MG63 (cell line): ENCODE results near the gene AOAH. TPM values are rescaled to one million over a fixed set of nuclear protein-coding genes. Genes with fewer than 3 reads are reported as not detected.

ENCODE experiments used
- DNase-seq: peaks from one replicate; pipeline ENCODE4 v3.0.0-alpha.2; 2020
- H3K27me3 ChIP-seq: fragments of 250-450 bp; sonication (Bioruptor Pico); 2 replicates; pipeline ENCODE4 v1.5.1; 2020; ENCODE audit warnings: mild to moderate bottlenecking, moderate library complexity
- H3K36me3 ChIP-seq: fragments of 250-450 bp; sonication (Bioruptor Pico); 2 replicates; pipeline ENCODE4 v1.5.1; 2020; ENCODE audit warnings: mild to moderate bottlenecking, moderate library complexity
- H3K4me3 ChIP-seq: fragments of 250-450 bp; sonication (Bioruptor Pico); 2 replicates; pipeline ENCODE4 v1.5.1; 2020; ENCODE audit warnings: mild to moderate bottlenecking, moderate library complexity
- H3K9me3 ChIP-seq: fragments of 250-450 bp; sonication (Bioruptor Pico); 2 replicates; pipeline ENCODE4 v1.5.1; 2020; ENCODE audit warnings: mild to moderate bottlenecking, moderate library complexity
- total RNA-seq: library from RNA; depleted of rRNA; stranded (reverse); fragments of >200 nt; shearing (Covaris generic); gene quantifications from 2 replicates; pipeline ENCODE4 v1.2.3, GENCODE V29; 2014; ENCODE audit warnings: low replicate concordance

Gene AOAH
- total RNA-seq, 1 experiment from 2014 or later, result not detected

GRCh38 chr7:36633377-36633776 lies 90.9 kb downstream of the AOAH start:
- H3K36me3 ChIP-seq, result no peaks in the 10 kb centered on the region
- H3K4me3 ChIP-seq, result no peak overlapping the region
- no peak for DNase-seq
- H3K27me3 ChIP-seq, result no peaks in the 10 kb centered on the region
- H3K9me3 ChIP-seq, result no peaks in the 10 kb centered on the region

GRCh38 chr7:36630112-36630650 lies 94.1 kb downstream of the AOAH start:
- Histone ChIP-seq H3K9me3 (no peaks in the 10 kb centered on the region), H3K27me3 (no peaks in the 10 kb centered on the region), H3K36me3 (no peaks in the 10 kb centered on the region), H3K4me3 (no peak overlapping the region)
- no peak for DNase-seq

- H3K4me3 ChIP-seq, result no peak overlapping the region
- no peaks in the 10 kb centered on the region for H3K36me3 ChIP-seq
- H3K9me3 ChIP-seq, result no peaks in the 10 kb centered on the region
- no peaks in the 10 kb centered on the region for H3K27me3 ChIP-seq
- no peak for DNase-seq
Observed at GRCh38 chr7:36629351-36629750, 94.9 kb downstream of the AOAH start.

GRCh38 chr7:36627836-36628235 lies 96.5 kb downstream of the AOAH start:
- H3K36me3 ChIP-seq, result no peaks in the 10 kb centered on the region
- no peaks in the 10 kb centered on the region for H3K27me3 ChIP-seq
- no peaks in the 10 kb centered on the region for H3K9me3 ChIP-seq
- H3K4me3 ChIP-seq, result no peak overlapping the region
- no peak for DNase-seq

- Histone ChIP-seq H3K36me3 (no peaks in the 10 kb centered on the region), H3K27me3 (no peaks in the 10 kb centered on the region)
- no peak for DNase-seq
Observed at GRCh38 chr7:36626111-36626510, 98.2 kb downstream of the AOAH start.

GRCh38 chr7:36625247-36625646 lies 99.0 kb downstream of the AOAH start:
- H3K9me3 ChIP-seq, result no peaks in the 10 kb centered on the region
- H3K27me3 ChIP-seq, result no peaks in the 10 kb centered on the region
- no peak for DNase-seq
- H3K4me3 ChIP-seq, result no peak overlapping the region
- no peaks in the 10 kb centered on the region for H3K36me3 ChIP-seq

More at GRCh38 chr7:36626111-36626510, 98.2 kb downstream of the AOAH start:
- H3K9me3 ChIP-seq, result no peaks in the 10 kb centered on the region
- no peak overlapping the region for H3K4me3 ChIP-seq

GRCh38 chr7:36623247-36623646 lies 101.0 kb downstream of the AOAH start:
- DNase-seq, result no peak
- Histone ChIP-seq H3K36me3 (no peaks in the 10 kb centered on the region), H3K4me3 (no peak overlapping the region), H3K27me3 (no peaks in the 10 kb centered on the region), H3K9me3 (no peaks in the 10 kb centered on the region)

- Histone ChIP-seq H3K4me3 (no peak overlapping the region), H3K36me3 (no peaks in the 10 kb centered on the region), H3K9me3 (no peaks in the 10 kb centered on the region), H3K27me3 (no peaks in the 10 kb centered on the region)
- DNase-seq, result no peak
Observed at GRCh38 chr7:36621396-36621795, 102.9 kb downstream of the AOAH start.

- DNase-seq, result no peak
- no peaks in the 10 kb centered on the region for H3K36me3 ChIP-seq
- H3K27me3 ChIP-seq, result no peaks in the 10 kb centered on the region
- no peak overlapping the region for H3K4me3 ChIP-seq
- no peaks in the 10 kb centered on the region for H3K9me3 ChIP-seq
Observed at GRCh38 chr7:36620166-36620708, 104.1 kb downstream of the AOAH start.

- Histone ChIP-seq H3K9me3 (no peaks in the 10 kb centered on the region), H3K27me3 (no peaks in the 10 kb centered on the region), H3K36me3 (no peaks in the 10 kb centered on the region), H3K4me3 (no peak overlapping the region)
- no peak for DNase-seq
Observed at GRCh38 chr7:36617408-36617807, 106.9 kb downstream of the AOAH start.

GRCh38 chr7:36615852-36616540 lies 108.3 kb downstream of the AOAH start:
- no peak overlapping the region for H3K4me3 ChIP-seq
- H3K36me3 ChIP-seq, result no peaks in the 10 kb centered on the region
- H3K27me3 ChIP-seq, result no peaks in the 10 kb centered on the region
- DNase-seq, result no peak
- no peaks in the 10 kb centered on the region for H3K9me3 ChIP-seq

GRCh38 chr7:36614959-36615358 lies 109.3 kb downstream of the AOAH start:
- Histone ChIP-seq H3K9me3 (no peaks in the 10 kb centered on the region), H3K27me3 (no peaks in the 10 kb centered on the region), H3K4me3 (no peak overlapping the region), H3K36me3 (no peaks in the 10 kb centered on the region)
- DNase-seq, result no peak

GRCh38 chr7:36613031-36613614 lies 111.2 kb downstream of the AOAH start:
- Histone ChIP-seq H3K9me3 (no peaks in the 10 kb centered on the region), H3K27me3 (no peaks in the 10 kb centered on the region), H3K36me3 (no peaks in the 10 kb centered on the region), H3K4me3 (no peak overlapping the region)
- DNase-seq, result no peak

- DNase-seq, result no peak
- no peaks in the 10 kb centered on the region for H3K36me3 ChIP-seq
Observed at GRCh38 chr7:36611703-36612102, 112.6 kb downstream of the AOAH start.

GRCh38 chr7:36607721-36608095 lies 116.6 kb downstream of the AOAH start:
- Histone ChIP-seq H3K9me3 (no peaks in the 10 kb centered on the region), H3K27me3 (no peaks in the 10 kb centered on the region), H3K36me3 (no peaks in the 10 kb centered on the region), H3K4me3 (no peak overlapping the region)
- no peak for DNase-seq

More at GRCh38 chr7:36611703-36612102, 112.6 kb downstream of the AOAH start:
- no peaks in the 10 kb centered on the region for H3K9me3 ChIP-seq
- no peaks in the 10 kb centered on the region for H3K27me3 ChIP-seq
- no peak overlapping the region for H3K4me3 ChIP-seq

GRCh38 chr7:36606976-36607720 lies 117.1 kb downstream of the AOAH start:
- Histone ChIP-seq H3K27me3 (no peaks in the 10 kb centered on the region), H3K9me3 (no peaks in the 10 kb centered on the region), H3K36me3 (no peaks in the 10 kb centered on the region), H3K4me3 (no peak overlapping the region)
- DNase-seq, result no peak
